ENCODE results near the gene MUC6. TPM values are rescaled to one million over a fixed set of nuclear protein-coding genes. Genes with fewer than 3 reads are reported as not detected.

MUC6 gene
- total RNA-seq, 1 donor from 2014 or later, result not detected

DNA sequence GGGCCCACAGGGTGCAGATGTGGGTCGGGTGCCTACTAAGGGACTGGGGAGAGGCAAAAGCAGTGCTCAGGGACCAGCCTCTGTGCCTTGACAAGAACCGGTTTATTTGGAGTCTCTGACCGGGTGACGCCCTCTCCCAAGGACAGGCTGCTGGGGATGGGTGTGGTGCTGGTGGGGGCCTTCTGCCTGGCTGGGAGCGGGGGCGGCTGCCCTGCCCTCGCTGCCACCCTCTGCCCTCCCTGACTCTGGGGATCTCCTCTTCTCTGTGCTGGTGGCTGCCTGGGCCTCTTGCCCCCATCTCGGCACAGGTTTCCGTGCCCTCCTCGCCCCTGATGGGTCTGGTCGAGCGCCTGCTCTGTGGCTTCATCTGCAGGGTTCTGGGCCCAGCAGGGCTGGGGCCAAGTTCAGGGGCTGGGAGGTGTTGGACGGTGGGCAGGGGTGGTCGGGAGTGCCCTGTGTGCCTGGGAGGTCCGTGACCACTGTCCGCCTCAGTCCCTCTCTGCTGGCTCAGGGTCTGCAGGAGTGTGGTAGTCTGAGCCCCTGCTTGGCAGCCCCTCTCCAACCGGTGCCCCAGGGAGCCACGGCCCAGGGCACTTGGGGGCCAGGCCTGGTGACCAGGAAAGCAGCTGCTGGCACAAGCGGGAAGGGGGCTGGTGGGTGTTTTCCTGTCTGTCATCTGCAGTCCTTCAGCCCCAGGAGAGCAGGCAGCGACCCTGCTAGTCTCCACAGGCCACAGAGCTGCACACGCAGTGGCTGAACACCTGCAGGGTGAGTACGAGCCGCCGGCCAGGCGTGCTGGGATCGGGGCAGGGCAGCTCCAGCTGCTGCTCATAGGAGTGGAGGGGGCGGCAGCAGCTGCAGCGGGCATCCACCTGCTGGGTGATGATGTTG is 23.5 kb downstream of the MUC6 start:
- no peak for DNase-seq
- ATAC-seq, result no peak
- H3K9me3 ChIP-seq, result no peaks in the 10 kb centered on the region
- H3K4me3 ChIP-seq, result no peak overlapping the region
- H3K27me3 ChIP-seq, result no peaks in the 10 kb centered on the region
- no peak overlapping the region for H3K27ac ChIP-seq
- no peaks in the 10 kb centered on the region for H3K4me1 ChIP-seq
- intact Hi-C loops (cut with DNase I), result no loop called here
- TF ChIP-seq, protein P1, sequence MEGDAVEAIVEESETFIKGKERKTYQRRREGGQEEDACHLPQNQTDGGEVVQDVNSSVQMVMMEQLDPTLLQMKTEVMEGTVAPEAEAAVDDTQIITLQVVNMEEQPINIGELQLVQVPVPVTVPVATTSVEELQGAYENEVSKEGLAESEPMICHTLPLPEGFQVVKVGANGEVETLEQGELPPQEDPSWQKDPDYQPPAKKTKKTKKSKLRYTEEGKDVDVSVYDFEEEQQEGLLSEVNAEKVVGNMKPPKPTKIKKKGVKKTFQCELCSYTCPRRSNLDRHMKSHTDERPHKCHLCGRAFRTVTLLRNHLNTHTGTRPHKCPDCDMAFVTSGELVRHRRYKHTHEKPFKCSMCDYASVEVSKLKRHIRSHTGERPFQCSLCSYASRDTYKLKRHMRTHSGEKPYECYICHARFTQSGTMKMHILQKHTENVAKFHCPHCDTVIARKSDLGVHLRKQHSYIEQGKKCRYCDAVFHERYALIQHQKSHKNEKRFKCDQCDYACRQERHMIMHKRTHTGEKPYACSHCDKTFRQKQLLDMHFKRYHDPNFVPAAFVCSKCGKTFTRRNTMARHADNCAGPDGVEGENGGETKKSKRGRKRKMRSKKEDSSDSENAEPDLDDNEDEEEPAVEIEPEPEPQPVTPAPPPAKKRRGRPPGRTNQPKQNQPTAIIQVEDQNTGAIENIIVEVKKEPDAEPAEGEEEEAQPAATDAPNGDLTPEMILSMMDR (IDR thresholded peaks at IDR 0.05), result no peak
- H3K36me3 ChIP-seq, result peaks cover 47% of the 10 kb centered on the region

- Histone ChIP-seq H3K27me3 (no peaks in the 10 kb centered on the region), H3K27ac (no peak overlapping the region), H3K9me3 (no peaks in the 10 kb centered on the region), H3K36me3 (peaks cover 54% of the 10 kb centered on the region), H3K4me3 (no peak overlapping the region), H3K4me1 (no peaks in the 10 kb centered on the region)
- intact Hi-C loops (cut with DNase I), result no loop called here
- ATAC-seq, result no peak
- TF ChIP-seq, protein P1 (IDR thresholded peaks at IDR 0.05), result no peak
- DNase-seq, result no peak
These were observed 24.2 kb downstream of the MUC6 start for GRCh38 chr11:1012291-1012690.

DNA sequence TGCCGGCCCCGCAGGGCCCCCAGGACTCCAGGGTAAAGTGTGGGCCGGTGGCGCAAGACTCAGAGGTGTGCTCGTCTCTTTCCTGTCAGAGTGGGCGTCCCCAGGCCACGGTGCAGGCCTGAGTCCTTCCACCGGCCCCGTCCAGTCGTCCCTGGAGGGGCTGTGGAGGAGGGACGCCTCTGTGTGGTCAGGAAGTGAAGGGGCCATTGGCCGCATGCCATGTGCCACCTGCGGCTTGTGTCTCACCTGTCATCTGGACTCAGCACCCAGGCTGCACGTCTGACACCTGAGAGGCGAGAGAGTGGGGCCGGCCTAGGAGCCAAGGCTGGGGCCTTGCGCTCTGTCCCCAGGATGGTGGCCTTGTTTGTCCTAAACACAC is 25.2 kb downstream of the MUC6 start:
- TF ChIP-seq, protein P1 (IDR thresholded peaks at IDR 0.05), result no peak
- Histone ChIP-seq H3K27ac (no peak overlapping the region), H3K4me3 (no peak overlapping the region), H3K9me3 (no peaks in the 10 kb centered on the region), H3K27me3 (no peaks in the 10 kb centered on the region), H3K36me3 (peaks cover 64% of the 10 kb centered on the region), H3K4me1 (no peaks in the 10 kb centered on the region)
- intact Hi-C loops (cut with DNase I), result no loop called here
- DNase-seq (no peak), ATAC-seq (no peak)

DNA sequence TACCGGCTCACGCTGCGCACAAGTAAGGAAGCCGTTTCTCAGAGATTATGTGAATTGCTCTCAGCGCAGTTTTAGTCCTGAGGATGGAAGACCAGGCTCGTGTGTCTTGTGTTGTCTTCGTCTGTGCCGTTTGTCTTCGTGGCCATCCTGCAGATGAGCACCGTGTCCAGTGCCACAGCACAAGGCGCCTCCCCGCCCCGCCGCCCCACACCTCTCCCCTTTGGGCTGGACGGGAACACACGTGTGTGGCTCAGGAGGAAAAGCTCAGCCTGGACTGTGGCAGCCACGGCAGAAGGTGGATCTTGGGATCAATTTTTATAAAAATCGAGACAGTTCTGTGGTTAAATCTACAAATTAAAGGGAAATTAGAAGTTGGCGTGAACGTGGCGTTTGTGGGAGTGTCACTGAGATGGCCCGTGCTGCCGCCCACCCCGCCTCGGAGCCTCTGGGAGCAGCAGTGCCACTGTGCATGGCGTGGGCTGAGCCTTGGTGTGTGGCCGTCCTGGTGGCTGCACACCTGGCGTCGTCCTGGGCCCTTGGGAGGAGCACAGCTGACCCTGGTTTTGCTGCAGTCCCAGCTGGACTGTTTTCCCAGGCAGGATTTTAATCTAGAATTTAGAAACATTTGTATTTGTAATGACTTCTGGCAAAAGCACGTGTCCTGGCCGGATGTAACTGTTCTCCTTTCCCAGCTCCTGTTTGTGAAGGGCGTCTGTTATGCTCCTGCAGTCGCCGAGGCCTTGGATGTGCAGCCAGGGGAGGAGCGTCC is 25.8 kb downstream of the MUC6 start:
- intact Hi-C loops (cut with DNase I), result no loop called here
- TF ChIP-seq, protein P1 (IDR thresholded peaks at IDR 0.05), result no peak
- H3K27ac ChIP-seq, result no peak overlapping the region
- no peaks in the 10 kb centered on the region for H3K4me1 ChIP-seq
- no peak overlapping the region for H3K4me3 ChIP-seq
- no peak for DNase-seq
- no peaks in the 10 kb centered on the region for H3K9me3 ChIP-seq
- ATAC-seq, result no peak
- no peaks in the 10 kb centered on the region for H3K27me3 ChIP-seq
- H3K36me3 ChIP-seq, result peaks cover 69% of the 10 kb centered on the region

- TF ChIP-seq, protein P1 (IDR thresholded peaks at IDR 0.05), result no peak
- DNase-seq (no peak), ATAC-seq (no peak)
- no peaks in the 10 kb centered on the region for H3K4me1 ChIP-seq
- no peak overlapping the region for H3K27ac ChIP-seq
- H3K9me3 ChIP-seq, result no peaks in the 10 kb centered on the region
- H3K27me3 ChIP-seq, result no peaks in the 10 kb centered on the region
- intact Hi-C loops (cut with DNase I), result no loop called here
- peaks cover 76% of the 10 kb centered on the region for H3K36me3 ChIP-seq
- no peak overlapping the region for H3K4me3 ChIP-seq
These were observed 26.5 kb downstream of the MUC6 start for GRCh38 chr11:1009991-1010390.
